Iris pigment epithelial cell (primary cell): ENCODE measurements around the gene MUC15.
"Not testable (repeated sequence)": the region's sequence is repeated elsewhere in the genome, so short reads cannot be mapped to it uniquely, and the experiment has no call there.

ENCODE experiments used
- DNase-seq: peaks from one replicate; pipeline ENCODE4 v3.0.0-alpha.2; 2011; ENCODE audit warnings: low read depth

Gene MUC15, protein sequence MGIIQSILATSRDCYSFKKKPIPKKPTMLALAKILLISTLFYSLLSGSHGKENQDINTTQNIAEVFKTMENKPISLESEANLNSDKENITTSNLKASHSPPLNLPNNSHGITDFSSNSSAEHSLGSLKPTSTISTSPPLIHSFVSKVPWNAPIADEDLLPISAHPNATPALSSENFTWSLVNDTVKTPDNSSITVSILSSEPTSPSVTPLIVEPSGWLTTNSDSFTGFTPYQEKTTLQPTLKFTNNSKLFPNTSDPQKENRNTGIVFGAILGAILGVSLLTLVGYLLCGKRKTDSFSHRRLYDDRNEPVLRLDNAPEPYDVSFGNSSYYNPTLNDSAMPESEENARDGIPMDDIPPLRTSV

DNA sequence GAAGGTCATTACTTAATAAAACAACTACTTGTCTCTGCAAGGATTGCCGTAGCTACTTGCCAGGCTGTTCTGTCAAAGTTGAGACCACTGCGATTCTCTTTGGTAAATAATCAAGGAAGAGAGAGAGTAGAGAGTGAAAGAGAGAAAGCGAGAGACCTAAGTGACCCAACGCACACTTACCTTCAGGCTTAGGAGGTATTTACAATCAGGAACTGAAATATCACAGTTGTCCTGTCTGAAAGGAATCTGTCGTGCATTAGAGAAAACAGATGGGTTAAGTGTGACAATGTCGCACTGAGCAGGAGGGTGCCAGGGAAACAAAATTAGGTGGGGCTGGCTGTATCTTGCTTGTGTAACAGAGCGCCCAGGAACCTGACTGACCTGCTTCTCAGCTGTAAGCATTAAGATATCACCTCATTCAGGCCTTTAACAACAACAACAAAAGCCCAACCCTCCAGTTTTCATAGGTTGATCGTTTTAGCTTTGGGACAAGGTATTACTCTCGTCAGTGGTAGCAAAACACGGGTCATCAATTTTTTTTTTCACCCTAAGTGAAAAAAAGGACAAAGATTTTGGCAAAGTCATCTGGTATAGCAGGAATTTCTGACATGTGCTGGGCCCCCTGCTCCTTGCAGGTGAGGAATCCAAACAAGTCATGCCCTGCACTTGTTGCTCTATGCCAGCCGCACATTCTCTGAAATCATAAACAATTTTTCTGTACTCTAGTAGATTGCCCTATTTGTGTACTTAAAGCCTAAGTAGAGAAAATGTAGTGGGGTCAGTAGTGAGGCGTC is at the start of gene MUC15:
MUC15 (minus strand) TSS at position 403 of the 794 bp plus-strand sequence. CDS start 5,169 bp downstream, outside the sequence.
- no peak for DNase-seq

DNA sequence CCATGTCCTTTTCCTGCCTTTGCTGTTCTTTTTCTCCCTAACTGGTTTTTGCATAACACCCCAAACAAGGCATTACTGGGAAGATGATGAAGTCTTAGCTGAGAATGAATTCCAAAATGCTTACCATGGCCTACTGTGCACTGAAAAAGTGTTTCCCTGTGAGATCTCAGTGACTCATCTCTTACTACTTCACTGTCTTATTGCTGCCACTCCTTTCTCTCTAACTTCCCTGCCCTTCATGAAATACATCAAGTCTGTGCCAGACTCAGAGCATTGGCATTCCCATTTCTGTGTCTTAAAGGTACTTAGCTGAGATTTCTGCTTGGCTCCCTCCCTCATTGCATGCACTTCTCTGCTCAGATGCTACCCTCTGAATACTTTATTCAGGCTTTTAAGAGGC is 49.1 kb upstream of the MUC15 start:
- DNase-seq, result peak; percentile 90

DNA sequence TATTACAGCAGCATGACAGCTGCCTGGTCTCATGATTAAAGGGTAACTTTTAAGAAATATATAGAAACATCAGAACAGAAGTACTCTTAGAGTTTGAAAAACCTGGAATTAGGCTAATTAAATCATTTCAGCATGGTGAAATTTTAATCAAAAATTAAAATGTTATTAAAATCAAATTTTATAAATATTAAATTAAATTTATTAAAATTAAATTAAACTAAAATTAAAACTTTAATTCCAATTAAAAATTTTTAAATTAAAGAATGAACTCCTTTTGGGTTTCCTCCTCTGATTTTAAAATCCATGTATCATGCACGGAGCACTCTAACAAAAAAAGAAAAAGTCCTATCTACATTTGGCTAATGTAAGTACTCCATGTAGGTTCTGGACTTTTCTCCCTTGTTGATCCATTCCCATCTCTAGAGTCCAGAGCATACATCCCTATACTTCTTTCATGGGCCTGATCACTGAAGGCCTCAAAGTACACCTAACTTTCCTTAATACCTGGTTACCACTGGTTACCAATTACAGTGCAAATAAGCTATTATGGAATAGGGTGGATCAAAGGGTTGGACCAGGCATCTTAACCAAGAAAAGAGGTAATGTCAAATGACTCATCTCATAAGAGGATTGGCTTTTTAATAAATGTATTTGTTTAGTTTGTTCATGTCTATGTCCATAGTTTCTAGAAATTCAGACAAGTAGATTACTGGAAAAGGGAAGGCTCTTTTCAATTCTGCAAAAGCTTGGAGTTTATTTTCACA is 48.4 kb upstream of the MUC15 start:
- DNase-seq, result no peak

DNA sequence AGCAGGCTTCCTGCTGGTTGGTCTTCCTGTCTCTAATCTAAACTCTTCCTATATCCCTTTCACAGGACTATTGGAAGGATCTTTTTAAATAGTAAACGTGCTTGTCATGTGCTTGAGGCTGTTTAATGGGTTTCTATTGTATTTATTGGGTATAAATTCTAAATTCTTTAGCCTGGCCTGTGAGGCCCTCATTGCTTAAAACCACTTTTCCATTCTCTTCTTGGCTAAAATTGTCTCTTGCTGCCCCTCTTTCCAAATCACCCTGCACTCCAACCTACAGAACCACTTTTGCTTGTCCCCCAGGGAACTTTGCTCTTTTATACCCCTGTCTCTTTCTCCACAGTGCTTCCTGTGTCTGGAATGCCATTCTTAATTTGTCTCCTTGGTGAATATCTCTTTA is 46.4 kb upstream of the MUC15 start:
- DNase-seq, result no peak

DNA sequence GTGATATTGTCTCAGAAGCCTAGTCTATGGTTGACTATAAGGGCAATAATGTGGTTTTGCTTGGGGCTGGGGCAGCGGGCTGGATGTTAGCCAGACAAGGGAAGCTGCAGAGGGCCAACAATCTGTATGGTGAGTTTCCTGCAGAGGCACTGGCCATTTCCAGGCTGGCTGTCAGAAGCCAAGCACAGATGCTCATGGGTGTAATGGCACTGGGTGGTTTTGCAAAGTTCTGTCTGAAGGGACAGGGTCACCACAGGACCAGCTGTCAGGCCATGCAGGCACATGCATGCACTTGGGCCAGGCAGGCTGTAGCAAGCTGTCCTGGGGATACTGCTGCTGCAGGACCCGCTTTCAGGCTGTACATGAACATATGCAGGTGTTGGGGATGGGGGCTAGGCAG is 41.7 kb upstream of the MUC15 start:
- DNase-seq, result no peak

DNA sequence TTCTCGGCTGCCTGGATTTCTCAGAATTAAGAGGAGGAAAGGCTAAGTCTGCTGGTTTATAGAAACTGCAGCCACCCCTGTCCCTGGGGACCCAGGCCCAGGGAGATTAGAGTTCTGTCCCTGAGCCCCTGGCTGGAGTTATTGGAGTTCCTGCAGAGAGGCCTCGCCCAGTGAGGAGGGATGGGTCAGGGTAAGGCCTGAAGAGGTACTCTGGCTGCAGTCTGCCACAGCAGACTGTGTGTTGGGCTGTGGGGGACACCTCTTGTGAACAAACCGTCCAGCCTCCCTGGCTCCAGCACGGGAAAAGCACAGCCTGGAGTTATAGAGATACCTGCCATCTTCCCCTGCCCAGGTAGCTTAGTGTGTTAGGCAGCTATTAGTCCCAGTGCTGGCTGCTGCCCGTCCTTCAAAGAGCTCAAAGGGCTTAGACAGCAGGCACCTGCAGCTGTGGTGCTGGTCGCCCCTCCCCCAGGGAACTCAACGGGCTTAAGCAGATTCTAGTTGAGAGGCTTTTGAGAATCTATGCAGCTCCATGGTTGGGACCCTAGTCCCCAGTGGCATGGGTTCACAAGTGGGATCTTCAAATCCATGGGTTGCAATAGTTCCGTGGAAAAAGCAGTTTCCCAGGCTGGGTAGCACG is 36.6 kb upstream of the MUC15 start:
- DNase-seq, result no peak

DNA sequence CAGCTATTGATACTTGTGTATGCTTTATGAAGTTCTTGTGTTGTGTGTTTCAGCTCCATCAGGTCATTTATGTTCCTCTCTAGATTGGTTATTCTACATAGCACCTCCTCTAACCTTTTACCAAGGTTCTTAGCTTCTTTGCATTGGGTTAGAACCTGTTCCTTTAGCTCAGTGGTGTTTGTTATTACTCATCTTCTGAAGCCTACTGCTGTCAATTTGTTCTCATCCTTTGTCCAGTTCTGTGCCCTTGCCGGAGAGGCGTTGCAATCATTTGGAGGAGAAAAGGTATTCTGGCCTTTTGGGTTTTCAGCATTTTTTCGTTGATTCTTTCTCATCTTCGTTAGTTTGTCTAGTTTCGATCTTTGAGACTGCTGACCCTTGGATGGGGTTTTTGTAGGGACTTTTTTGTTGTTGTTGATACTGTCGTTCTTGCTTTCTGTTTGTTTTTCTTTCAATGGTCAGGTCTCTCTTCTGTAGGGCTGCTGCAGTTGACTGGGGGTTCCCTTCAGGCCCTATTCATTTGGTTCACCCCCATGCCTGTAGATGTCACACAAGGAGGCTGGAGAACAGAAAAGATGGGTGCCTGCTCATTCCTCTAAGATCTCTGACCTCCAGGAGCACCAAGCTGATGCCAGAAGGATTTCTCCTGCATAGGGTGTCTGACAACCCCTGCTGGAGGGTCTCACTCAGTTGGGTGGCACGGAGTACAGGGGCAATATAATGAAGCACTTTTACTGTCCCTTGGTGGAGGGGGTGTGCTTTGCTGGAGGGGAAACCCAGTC is 35.9 kb upstream of the MUC15 start:
- DNase-seq, result no peak

DNA sequence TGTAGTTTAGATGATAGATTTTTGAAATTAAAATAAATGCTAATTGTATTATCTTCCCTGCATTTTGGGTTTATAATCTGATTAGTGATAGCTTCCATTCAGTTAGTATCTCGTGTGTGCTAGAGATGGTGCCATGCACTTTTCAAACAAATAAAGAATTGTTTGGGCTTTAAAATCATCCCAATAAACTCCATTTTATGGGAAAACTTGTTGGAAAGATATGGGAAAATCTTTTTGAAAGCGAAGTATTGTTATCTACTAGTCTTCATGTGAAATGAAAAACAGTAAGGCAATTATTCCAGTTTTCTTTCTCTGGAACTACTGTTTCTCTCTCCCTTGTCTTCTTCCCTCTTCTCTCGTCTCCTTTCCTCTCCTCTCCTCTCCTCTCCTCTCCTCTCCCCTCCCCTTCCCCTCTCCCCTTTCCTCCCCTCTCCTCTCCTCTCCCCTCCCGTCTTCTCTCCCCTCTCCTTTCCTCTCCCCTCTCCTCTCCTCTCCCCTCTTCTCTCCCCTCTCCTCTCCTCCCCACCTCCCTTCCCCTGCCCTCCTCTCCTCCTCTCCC is 27.9 kb upstream of the MUC15 start:
- no peak for DNase-seq

DNA sequence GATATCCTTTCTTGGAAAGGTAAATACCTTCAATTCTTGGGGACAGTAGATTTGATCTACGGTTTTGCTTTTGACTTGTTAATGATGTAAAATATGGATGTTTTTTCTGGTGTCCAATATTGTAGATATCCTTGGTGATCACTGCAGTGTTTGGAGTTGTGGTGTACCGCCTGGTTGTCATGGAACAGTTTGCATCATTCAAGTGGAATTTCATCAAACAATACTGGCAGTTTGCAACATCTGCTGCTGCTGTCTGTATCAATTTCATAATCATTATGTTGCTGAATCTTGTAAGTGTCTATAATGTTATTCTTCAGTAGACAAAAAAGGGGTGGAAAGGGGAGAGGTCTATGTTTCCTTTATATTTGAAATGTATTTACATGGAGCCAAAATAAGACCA is 27.4 kb upstream of the MUC15 start:
- peak; percentile 90 for DNase-seq

DNA sequence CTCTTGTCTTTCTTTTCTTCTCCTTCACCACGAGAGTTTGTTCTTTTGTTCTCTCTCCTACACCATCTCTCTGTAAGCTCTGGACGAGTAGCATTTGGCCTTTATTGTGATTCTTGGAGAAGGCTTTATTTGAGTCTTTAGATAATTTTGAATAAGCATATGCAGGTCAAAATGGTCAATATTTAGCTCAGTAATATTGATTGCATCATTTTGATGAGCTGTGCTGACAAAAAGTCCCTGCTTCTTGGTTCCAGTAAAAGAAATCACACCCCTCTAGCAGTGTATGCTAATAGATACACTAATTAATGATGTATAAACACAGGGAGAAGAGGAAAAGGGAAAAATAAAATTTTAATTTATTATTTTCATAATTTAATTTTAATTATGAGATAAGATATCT is 25.8 kb upstream of the MUC15 start:
- DNase-seq, result no peak

DNA sequence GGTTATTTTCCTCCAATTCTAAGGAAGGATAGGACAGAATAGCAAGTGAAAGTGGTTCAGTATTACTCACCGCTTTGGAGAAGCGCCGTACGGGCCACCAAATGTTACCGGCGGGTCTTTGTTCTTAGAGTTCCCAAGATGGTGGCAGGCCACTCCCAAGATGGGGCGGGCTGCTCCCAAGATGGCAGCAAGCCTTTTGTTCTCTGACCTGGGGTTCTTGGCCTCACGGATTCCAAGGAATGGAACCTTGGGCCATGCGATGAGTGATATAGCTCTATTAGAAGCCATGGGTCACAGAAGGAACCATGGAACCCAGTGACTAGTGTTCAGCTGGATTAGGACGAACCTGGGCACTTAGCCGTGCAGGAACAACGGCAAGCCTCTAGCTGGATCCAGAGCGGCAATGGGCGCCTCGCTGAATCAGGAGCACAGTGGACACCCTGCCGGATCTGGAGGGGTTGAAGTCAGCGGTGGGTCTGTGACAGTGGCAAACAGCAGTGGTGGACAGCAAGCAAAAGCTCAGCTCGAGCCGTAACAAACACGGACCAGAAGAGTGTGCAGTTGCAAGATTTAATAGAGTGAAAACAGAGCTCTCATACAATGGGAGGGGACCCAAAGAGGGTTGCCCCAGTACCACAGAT is 25.1 kb upstream of the MUC15 start:
- DNase-seq, result not testable (repeated sequence)

DNA sequence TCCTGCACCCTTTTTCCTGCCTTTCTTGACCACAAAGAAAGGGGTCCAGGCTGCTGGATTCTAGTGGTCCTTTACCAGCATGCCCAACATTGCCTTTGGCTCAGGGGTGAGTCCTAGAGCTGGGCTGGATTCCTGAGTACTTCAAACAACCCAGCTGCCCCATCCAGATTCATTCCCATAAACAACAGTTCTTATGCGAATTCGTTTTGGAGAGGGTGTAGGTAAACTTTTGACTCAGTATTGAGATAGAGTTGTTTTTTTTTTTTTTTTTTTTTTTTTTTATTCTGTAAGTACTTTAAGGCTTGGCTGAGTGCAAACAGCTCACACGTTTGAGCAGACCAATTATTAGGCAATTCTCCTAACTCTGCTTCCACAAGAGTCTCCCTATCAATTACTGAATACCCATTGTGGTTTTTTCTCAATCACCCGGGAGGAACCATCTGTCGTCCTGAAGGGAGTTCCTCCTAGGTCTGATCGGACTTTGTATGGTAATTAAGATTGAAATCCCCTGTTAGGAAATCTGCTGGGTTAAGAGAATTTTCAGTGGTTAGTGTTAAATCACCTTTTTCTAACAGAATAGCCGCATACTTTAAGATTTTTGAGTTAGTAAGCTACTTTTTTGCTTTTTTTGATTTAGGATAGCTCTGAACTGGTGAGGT is 23.3 kb upstream of the MUC15 start:
- not testable (repeated sequence) for DNase-seq

DNA sequence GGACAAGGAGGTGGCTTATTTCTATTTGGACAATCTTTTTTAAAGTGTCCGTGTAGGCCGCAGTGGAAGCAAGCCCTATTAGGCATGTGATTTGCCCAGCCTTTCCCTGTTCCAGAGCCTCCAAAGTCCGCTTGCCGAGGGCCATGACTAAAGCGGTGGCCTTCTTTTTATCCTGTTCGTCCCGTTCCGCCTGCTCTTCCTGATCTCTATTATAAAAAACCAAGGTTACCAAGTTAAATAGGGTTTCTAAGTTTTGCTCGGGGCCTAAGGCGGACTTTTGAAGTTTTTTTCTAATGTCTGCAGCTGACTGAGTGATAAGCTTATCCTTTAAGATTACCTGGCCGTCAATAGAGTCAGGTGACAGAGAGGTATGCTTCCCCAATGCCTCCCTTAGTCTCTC is 21.6 kb upstream of the MUC15 start:
- DNase-seq, result no peak

DNA sequence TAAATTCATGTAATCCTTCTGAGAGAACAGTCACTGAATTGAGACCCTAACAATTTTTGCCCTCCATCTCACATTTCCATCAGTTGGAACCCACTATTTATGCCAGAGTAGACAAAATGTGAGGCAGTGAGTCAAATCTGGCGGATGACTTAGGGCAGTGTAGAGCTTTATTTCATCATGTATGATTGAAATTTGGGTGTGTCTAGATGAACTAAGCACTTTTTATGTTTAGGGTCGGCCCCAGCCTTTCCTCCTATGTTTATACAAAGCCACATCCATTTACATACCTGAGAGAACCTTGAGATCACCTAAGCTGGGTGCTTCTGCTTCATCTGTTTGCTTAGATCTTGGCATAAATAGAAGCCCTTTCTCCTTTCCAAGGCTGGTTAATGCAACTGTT is 15.0 kb upstream of the MUC15 start:
- no peak for DNase-seq

DNA sequence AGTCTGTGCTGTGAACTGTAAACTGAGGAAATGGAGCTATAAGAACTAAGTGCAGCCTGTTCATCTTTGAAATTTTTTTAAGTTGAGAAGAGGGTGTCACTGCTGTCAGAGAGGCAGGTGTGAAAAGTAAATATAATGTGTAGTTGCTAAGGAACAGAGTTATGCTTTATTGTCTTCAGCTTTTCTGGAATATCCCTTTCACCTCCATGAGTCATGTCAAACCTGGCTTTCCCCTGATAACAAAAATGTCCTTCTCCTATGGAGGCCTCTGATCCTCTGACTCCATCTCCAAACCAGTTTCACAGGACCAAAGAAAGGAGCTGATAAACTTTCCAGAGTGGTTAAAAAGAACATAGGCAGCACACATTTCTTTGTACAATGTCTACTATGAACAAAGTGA is 12.8 kb upstream of the MUC15 start:
- DNase-seq, result no peak

DNA sequence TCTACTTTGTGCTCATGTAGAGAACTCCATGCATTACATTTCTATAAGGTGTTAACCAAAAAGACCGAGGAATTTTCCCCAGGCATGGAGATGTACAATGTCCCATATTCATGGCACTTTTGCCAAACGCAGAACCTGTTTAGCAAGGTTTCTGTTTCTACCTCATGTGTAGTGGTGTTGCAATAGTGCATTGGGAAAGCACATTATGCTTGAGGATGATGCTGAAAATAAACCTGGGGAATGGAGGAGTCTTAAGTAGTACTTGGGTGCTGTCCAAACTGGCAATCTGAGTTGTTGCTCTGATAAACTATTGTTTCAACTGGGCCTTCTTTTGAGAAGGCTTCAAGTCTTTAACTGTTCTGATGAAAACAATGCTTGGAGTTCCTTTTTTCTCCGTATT is 11.5 kb upstream of the MUC15 start:
- DNase-seq, result peak; percentile 96

DNA sequence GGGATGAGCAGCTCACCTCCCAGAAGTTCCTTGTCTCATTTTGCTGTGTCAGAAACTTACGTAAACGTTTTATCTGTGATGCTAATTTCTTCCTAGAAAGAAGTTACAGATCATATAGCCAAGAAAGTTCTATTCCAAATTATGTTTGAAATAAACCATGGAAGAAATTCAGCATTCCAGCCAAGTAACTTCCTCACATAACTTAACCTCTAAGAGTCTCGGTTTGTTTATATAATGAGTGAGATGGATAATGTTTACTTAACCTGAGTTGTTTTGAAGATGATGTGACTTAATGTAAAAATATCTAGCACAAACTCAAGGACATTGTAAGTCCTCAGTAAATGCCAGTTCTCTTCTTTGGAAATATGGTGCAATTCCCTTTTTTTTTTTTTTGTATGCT is 8.9 kb upstream of the MUC15 start:
- DNase-seq, result peak; percentile 74

DNA sequence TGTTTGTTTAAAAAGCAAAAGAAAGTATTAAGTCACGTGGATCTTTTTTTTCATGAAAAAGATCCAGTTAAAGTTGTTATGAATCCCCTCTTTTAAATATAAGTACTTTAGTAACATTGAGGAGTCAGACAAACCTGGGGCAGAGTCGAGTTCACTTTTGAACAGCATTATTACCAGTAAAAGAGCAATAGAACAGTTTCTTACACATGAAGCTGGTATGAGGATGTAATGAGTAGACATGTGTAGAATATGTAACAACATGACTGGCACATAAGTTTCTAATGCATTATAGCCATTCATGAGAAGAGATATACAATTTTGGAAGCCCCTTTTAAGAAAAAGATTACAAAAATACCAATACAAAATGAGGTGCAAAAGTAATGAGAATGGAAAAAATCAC is 7.6 kb upstream of the MUC15 start:
- DNase-seq, result no peak

DNA sequence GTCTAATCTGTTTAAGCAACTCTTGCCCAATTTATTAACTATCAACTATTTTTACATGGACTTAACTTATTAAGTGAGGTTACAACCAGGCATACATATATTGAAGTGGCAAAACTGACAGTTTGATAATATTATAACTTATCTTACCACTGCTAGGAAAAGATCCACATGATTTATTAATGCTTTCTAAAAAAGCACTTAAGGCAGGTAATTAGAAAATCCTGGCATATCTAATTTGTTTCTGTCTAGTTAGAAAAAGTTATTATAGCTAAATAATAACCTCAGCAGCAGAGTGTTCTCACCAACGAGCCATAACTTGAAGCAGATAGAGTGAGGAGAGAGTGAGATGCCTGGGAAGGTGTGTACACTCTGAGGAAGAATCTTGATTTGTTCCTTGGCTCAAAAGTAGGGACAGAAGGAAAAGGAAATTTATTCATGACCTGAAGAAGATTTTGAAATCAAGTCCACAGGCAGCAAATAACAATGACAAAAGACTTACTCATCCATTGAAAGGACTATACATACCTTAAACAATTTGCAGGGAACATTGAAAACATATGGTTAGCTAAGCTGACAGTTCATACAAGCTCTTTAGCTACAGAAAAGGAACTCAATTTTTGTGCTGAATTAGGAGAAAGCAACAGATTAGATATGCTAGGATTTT is 7.1 kb upstream of the MUC15 start:
- peak; percentile 62 for DNase-seq

DNA sequence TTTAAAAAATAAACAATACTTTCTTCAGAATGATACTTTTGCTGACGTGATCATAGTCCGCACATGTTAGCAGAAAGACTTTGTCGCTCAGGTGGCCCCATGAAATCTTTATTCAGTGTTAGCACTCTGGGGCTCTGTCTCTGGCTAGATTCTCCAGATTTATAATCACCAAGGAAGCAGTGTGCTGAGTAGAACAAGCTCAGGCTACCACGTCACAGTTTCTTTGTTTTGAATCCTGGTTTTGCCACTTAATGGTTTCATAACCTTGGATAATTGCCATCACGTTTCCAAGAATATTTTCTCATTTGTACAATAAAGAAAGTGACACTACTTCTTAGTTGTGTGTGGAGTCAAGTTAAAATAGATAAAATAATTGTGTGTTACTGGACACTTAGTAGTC is 3.9 kb upstream of the MUC15 start:
- peak; percentile 51 for DNase-seq
